HG03066 (cell line): Measurements from ENCODE around the gene RAD51AP1.
"Not testable (repeated sequence)": the region's sequence is repeated elsewhere in the genome, so short reads cannot be mapped to it uniquely, and the experiment has no call there.

Experiments
- ATAC-seq: cut with Tn5 transposase; IDR thresholded peaks from one replicate; pipeline ENCODE4 v1.9.1; 2021; ENCODE audit warnings: low read depth; ENCODE audit not compliant: unreplicated experiment

RAD51AP1 gene

GRCh38 chr12:4538207-4539160 lies at the start of gene RAD51AP1:
RAD51AP1 (plus strand) TSS chr12:4538890; CDS start chr12:4538940, 50 bp downstream.
- peak; percentile 86 for ATAC-seq

GRCh38 chr12:4489556-4489955 lies 49.1 kb upstream of the RAD51AP1 start:
- no peak for ATAC-seq

GRCh38 chr12:4490973-4491372 lies 47.7 kb upstream of the RAD51AP1 start:
- no peak for ATAC-seq

- ATAC-seq: peak; percentile 89
Measured at GRCh38 chr12:4496145-4496838, 42.4 kb upstream of the RAD51AP1 start.

- ATAC-seq: no peak
Measured at GRCh38 chr12:4499186-4499585, 39.5 kb upstream of the RAD51AP1 start.

GRCh38 chr12:4505376-4505986 lies 33.2 kb upstream of the RAD51AP1 start:
- no peak for ATAC-seq

GRCh38 chr12:4506430-4506829 lies 32.3 kb upstream of the RAD51AP1 start:
- ATAC-seq: no peak

- ATAC-seq: peak; percentile 95
Measured at GRCh38 chr12:4506870-4507269, 31.8 kb upstream of the RAD51AP1 start.

GRCh38 chr12:4508503-4508902 lies 30.2 kb upstream of the RAD51AP1 start:
- not testable (repeated sequence) for ATAC-seq

- not testable (repeated sequence) for ATAC-seq
Measured at GRCh38 chr12:4509269-4509668, 29.4 kb upstream of the RAD51AP1 start.

GRCh38 chr12:4518106-4518728 lies 20.5 kb upstream of the RAD51AP1 start:
- no peak for ATAC-seq

GRCh38 chr12:4523443-4523842 lies 15.2 kb upstream of the RAD51AP1 start:
- ATAC-seq: not testable (repeated sequence)

- no peak for ATAC-seq
Measured at GRCh38 chr12:4526923-4527546, 11.7 kb upstream of the RAD51AP1 start.

GRCh38 chr12:4530160-4530559 lies 8.5 kb upstream of the RAD51AP1 start:
- no peak for ATAC-seq

GRCh38 chr12:4530982-4531586 lies 7.6 kb upstream of the RAD51AP1 start:
- ATAC-seq: no peak

GRCh38 chr12:4535092-4535491 lies 3.6 kb upstream of the RAD51AP1 start:
- ATAC-seq: no peak

GRCh38 chr12:4535871-4536270 lies 2.8 kb upstream of the RAD51AP1 start:
- ATAC-seq: no peak

- ATAC-seq: no peak
Measured at GRCh38 chr12:4539167-4539870, 629 bp downstream of the RAD51AP1 start.

GRCh38 chr12:4540170-4540569 lies 1.5 kb downstream of the RAD51AP1 start:
- no peak for ATAC-seq
